AG09319 (cell line): ENCODE results near the gene CDK2.
"Not testable (repeated sequence)": the region's sequence is repeated elsewhere in the genome, so short reads cannot be mapped to it uniquely, and the experiment has no call there.

Experiments
- DNase-seq: peaks from one replicate; pipeline ENCODE4 v3.0.0-alpha.2; 2010; ENCODE audit warnings: low read depth; ENCODE audit errors: extremely low read depth
- CTCF ChIP-seq: IDR thresholded peaks from 2 replicates; pipeline ENCODE4 v1.5.1; 2011; ENCODE audit warnings: low read depth, mild to moderate bottlenecking, inconsistent platforms, low read length, moderate library complexity

The CDK2 gene

DNA sequence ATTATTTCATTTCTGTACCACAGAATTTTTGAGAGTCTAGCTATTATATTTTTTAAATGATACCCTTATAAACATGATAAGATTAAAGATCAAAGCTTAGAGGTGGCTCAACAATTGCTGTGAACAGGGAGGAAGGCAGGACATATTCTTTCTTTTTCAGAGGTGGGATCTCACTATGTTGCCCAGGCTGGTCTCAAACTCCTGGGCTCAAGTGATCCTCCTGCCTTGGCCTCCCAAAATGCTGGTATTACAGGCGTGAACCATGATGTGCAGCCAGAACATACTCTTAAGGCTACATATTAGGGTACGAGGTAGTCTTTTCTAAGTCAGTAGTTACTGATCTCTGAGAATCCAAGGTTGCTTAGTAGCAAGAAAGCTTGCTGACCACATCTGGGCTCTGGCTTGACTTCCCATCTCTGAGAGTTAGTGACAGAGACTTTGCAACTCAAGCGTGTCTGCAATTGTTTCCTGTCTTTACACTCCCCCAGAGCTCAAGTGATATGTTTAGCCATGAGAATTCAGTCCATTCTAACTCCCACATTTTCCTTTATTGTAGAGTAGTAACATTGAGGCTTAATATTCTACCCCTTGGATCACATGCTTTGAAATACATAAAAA, 15.8 kb downstream of the CDK2 start:
- no peak for DNase-seq
- TF ChIP-seq CTCF = no peak

- DNase-seq = no peak
- TF ChIP-seq CTCF = no peak
Measured at GRCh38 chr12:55983232-55983842, 16.7 kb downstream of the CDK2 start.

DNA sequence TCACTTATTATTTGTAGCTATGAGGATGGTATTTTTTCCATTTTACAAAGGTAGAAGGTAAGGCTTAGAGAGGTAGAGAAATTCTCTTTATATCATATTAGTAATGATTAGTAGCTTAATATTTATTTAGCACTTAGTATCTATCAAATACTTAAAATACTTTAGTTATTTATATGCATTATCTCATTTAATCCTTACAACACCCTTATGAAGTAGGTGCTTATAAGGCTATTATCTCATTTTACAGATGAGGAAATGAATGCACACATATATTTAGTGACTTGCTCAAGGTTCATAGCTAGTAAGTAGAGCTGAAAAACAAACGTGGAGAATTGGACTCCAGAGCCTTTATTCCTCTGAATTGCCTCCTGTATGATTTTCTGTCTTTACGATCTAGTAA, 18.2 kb downstream of the CDK2 start:
- DNase-seq = no peak
- no peak for TF ChIP-seq CTCF

DNA sequence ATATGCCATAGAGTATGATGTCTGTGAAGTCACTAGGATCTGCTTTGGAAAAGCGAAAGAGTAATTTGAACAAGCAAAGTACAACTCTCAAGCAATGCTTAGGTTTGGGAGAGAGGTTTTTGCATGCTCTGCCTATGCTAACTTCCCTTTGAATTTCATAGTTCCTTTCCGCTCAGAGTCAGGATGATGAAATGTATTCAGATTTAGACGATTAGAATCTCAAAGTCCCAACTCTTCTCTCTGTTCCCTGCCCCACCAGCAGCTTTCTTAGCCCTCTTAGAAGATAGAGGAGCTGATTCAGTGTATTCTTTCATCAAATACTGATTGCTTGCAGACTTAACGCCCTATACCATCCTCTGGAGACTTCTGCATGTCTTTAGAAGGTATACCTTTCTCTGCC, 18.7 kb downstream of the CDK2 start:
- DNase-seq = no peak
- TF ChIP-seq CTCF = no peak

DNA sequence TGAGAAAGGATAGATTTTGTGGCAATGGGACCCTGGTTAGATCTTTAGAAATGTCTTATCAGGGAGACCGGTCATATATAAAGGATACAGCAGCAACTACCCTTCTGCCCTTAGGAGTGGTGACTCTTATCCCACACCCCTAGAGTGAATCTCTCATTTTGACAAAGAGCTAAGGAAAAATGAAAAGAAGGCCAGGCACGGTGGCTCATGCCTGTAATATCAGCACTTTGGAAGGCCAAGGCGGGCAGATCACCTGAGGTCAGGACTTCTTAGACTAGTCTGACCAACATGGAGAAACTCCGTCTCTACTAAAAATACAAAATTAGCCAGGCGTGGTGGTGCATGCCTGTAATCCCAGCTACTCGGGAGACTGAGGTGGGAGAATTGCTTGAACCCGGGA, 19.3 kb downstream of the CDK2 start:
- not testable (repeated sequence) for DNase-seq

DNA sequence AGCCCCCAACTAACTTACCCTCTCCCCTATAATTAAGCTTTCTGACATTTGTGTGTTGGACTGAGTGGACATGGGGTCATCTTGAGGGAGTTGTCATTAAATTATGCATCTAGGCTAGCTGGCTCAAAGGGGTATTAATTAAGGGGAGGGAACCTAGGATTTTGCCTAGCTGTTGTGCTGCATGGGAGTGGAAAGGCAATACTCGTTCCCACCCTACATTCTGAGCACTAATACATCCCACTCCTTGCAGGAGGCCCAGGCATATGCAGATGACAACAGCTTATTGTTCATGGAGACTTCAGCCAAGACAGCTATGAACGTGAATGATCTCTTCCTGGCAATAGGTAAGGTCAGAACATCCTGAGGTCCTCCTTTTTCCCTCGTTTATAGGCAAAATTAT, 24.5 kb downstream of the CDK2 start:
- DNase-seq = no peak
- TF ChIP-seq CTCF = no peak

DNA sequence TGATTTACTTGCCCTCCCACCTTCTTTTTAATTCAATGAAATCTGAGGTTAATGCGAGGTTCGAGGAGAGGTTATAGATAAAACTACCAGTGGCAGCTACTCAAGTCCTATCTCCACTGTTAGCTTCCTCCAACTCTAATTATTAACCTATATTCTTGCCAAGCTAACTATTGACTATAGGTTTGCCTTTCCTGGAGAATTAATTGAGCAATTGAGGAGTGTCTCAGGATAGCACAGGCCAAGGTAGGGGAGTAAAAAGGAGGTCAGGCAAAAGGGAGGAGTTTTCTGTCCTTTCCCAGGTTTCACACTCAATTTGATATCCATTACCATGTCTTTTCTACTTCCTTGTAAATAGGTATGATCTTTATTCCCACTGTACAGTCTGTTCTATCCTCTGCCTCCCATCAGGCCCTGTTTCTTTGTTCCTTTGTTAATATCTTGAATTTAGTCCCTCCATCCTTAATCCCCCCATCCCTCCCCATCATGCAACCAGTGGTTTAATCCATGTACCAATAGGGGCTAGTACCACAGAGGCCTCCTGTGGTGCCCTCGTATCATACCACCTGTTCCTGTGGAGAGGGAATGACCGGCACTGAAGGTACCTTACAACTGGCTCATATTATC, 26.7 kb downstream of the CDK2 start:
- no peak for TF ChIP-seq CTCF
- no peak for DNase-seq
